HEK293 (cell line): ENCODE data around the gene FLRT2.

Source experiments
- CTCF ChIA-PET: fragments of 350-600 bp; formaldehyde crosslinking; extraction: SDS; loops from one replicate; lab custom pipeline; 2021; ENCODE audit warnings: antibody characterized with exemption; lab: Yijun Ruan, JAX
- POLR2A ChIA-PET: fragments of 300-600 bp; formaldehyde crosslinking; extraction: SDS; loops from one replicate; lab custom pipeline; 2020; ENCODE audit warnings: antibody characterized with exemption, inconsistent platforms; lab: Yijun Ruan, JAX
- H3K27ac ChIP-seq: fragments of 200-500 bp; sonication (Bioruptor generic); 2 replicates; pipeline ENCODE4 v1.5.1; 2014; ENCODE audit warnings: low read depth, low read length, control low read depth, inconsistent platforms; ENCODE audit errors: extremely low read depth
- H3K36me3 ChIP-seq, 2 experiments: fragments of 200-500 bp in 1 of 2; sonication (Bioruptor generic) in 1 of 2; 1 replicate in 1 of 2; 2 replicates in 1 of 2; pipeline ENCODE4 v1.5.1; 2014 to 2017; ENCODE audit warnings: inconsistent platforms in 2 of 2, low read length in 2 of 2; ENCODE audit not compliant: control insufficient read depth in 2 of 2, insufficient read depth in 1 of 2
- H3K4me1 ChIP-seq: fragments of 200-500 bp; sonication (Bioruptor generic); 2 replicates; pipeline ENCODE4 v1.5.1; 2014; ENCODE audit warnings: mild to moderate bottlenecking, low read length, inconsistent platforms; ENCODE audit not compliant: control insufficient read depth, insufficient read depth
- H3K4me3 ChIP-seq: 2 replicates; pipeline ENCODE4 v1.5.1; 2011; ENCODE audit warnings: low read depth, mild to moderate bottlenecking, control low read depth, low read length, moderate library complexity
- H3K9me3 ChIP-seq: fragments of 200-500 bp; sonication (Bioruptor generic); 2 replicates; pipeline ENCODE4 v1.5.1; 2014; ENCODE audit warnings: low read depth, low read length, inconsistent platforms; ENCODE audit not compliant: control insufficient read depth, insufficient read depth
- MZF1 ChIP-seq: fragments of 450-650 bp; formaldehyde crosslinking; IDR thresholded peaks from 2 replicates; pipeline ENCODE4 v1.5.1; 2017; ENCODE audit warnings: missing biosample characterization, missing genetic modification characterization, borderline replicate concordance
- YY1 ChIP-seq: fragments of 450-650 bp; formaldehyde crosslinking; IDR thresholded peaks from 2 replicates; pipeline ENCODE4 v1.5.1; 2018; ENCODE audit warnings: missing biosample characterization, missing genetic modification characterization
- ZFP3 ChIP-seq: fragments of 450-650 bp; formaldehyde crosslinking; IDR thresholded peaks from 2 replicates; pipeline ENCODE4 v1.5.1; 2016; ENCODE audit warnings: low read depth, missing biosample characterization, missing genetic modification characterization
- ZIC2 ChIP-seq: fragments of 450-650 bp; formaldehyde crosslinking; IDR thresholded peaks from 2 replicates; pipeline ENCODE4 v1.5.1; 2016; ENCODE audit warnings: missing biosample characterization, missing genetic modification characterization
- ZNF114 ChIP-seq: fragments of 450-650 bp; formaldehyde crosslinking; IDR thresholded peaks from 2 replicates; pipeline ENCODE4 v1.5.0; 2017; ENCODE audit warnings: missing biosample characterization, missing genetic modification characterization
- ZNF155 ChIP-seq: fragments of 450-650 bp; formaldehyde crosslinking; IDR thresholded peaks from 2 replicates; pipeline ENCODE4 v1.5.1; 2016; ENCODE audit warnings: missing biosample characterization, missing genetic modification characterization
- ZNF2 ChIP-seq: fragments of 450-650 bp; formaldehyde crosslinking; IDR thresholded peaks from 2 replicates; pipeline ENCODE4 v1.5.1; 2016; ENCODE audit warnings: missing biosample characterization, missing genetic modification characterization
- ZNF221 ChIP-seq: fragments of 450-650 bp; formaldehyde crosslinking; IDR thresholded peaks from 2 replicates; pipeline ENCODE4 v1.5.1; 2017; ENCODE audit warnings: missing biosample characterization, missing genetic modification characterization, borderline replicate concordance
- ZNF302 ChIP-seq: fragments of 450-650 bp; formaldehyde crosslinking; IDR thresholded peaks from 2 replicates; pipeline ENCODE4 v1.5.1; 2016; ENCODE audit warnings: missing biosample characterization, missing genetic modification characterization, low read depth
- ZNF311 ChIP-seq: fragments of 450-650 bp; formaldehyde crosslinking; IDR thresholded peaks from 2 replicates; pipeline ENCODE4 v1.5.1; 2017; ENCODE audit warnings: missing biosample characterization, missing genetic modification characterization, borderline replicate concordance
- ZNF529 ChIP-seq: fragments of 450-650 bp; formaldehyde crosslinking; IDR thresholded peaks from 2 replicates; pipeline ENCODE4 v1.5.1; 2017; ENCODE audit warnings: missing genetic modification characterization, missing biosample characterization; ENCODE audit not compliant: insufficient replicate concordance
- ZNF544 ChIP-seq: fragments of 450-650 bp; formaldehyde crosslinking; IDR thresholded peaks from 2 replicates; pipeline ENCODE4 v1.5.0; 2017; ENCODE audit warnings: missing biosample characterization, missing genetic modification characterization
- ZNF571 ChIP-seq: fragments of 450-650 bp; formaldehyde crosslinking; IDR thresholded peaks from 2 replicates; pipeline ENCODE4 v1.5.0; 2017; ENCODE audit warnings: missing biosample characterization, missing genetic modification characterization
- ZNF654 ChIP-seq: fragments of 450-650 bp; formaldehyde crosslinking; IDR thresholded peaks from 2 replicates; pipeline ENCODE4 v1.5.1; 2016; ENCODE audit warnings: low read depth, missing biosample characterization, missing genetic modification characterization
- ZNF777 ChIP-seq: fragments of 450-650 bp; formaldehyde crosslinking; IDR thresholded peaks from 2 replicates; pipeline ENCODE4 v1.5.1; 2017; ENCODE audit warnings: missing biosample characterization, missing genetic modification characterization, borderline replicate concordance
- TF ChIP-seq, protein P1 (sequence below): fragments of 450-650 bp; formaldehyde crosslinking; IDR thresholded peaks from 2 replicates; pipeline ENCODE4 v1.5.1; 2016; ENCODE audit warnings: missing biosample characterization, missing genetic modification characterization, low read depth
- TF ChIP-seq, protein P2 (sequence below): fragments of 450-650 bp; formaldehyde crosslinking; IDR thresholded peaks from 2 replicates; pipeline ENCODE4 v1.5.1; 2016; ENCODE audit warnings: missing biosample characterization, missing genetic modification characterization
- TF ChIP-seq, protein P3 (sequence below): fragments of 450-650 bp; formaldehyde crosslinking; IDR thresholded peaks from 2 replicates; pipeline ENCODE4 v1.5.1; 2016; ENCODE audit warnings: missing biosample characterization, missing genetic modification characterization
- TF ChIP-seq, protein P4 (sequence below): fragments of 450-650 bp; formaldehyde crosslinking; IDR thresholded peaks from 2 replicates; pipeline ENCODE4 v1.5.1; 2016; ENCODE audit warnings: missing biosample characterization, missing genetic modification characterization

Gene FLRT2

DNA sequence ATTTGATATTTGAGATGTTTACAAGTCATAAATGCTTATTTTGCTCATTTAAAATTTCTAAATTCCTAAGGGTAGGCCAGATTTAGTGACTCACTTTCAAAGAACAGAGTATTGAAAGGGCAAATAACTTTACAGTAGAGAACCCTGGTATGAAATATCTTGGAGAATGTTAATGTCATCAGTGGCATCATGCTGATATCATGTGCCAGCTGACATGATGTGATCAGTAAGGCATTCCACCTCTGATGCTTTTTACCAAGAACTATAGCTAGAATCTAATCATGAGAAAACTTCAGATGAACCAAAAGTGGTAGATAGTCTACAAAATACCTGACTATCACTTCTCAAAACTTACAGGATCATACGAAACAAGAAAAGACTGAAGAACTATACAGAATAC is 2.9 kb upstream of the FLRT2 start (continued):
- TF ChIP-seq, protein P1, sequence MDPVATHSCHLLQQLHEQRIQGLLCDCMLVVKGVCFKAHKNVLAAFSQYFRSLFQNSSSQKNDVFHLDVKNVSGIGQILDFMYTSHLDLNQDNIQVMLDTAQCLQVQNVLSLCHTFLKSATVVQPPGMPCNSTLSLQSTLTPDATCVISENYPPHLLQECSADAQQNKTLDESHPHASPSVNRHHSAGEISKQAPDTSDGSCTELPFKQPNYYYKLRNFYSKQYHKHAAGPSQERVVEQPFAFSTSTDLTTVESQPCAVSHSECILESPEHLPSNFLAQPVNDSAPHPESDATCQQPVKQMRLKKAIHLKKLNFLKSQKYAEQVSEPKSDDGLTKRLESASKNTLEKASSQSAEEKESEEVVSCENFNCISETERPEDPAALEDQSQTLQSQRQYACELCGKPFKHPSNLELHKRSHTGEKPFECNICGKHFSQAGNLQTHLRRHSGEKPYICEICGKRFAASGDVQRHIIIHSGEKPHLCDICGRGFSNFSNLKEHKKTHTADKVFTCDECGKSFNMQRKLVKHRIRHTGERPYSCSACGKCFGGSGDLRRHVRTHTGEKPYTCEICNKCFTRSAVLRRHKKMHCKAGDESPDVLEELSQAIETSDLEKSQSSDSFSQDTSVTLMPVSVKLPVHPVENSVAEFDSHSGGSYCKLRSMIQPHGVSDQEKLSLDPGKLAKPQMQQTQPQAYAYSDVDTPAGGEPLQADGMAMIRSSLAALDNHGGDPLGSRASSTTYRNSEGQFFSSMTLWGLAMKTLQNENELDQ (tag by site-specific recombination), result no peak
- TF ChIP-seq ZNF571 (tag by site-specific recombination) (no peak), ZNF114 (no peak), ZNF529 (no peak), ZNF544 (tag by site-specific recombination) (no peak), ZNF302 (no peak), ZIC2 (no peak), MZF1 (tag by site-specific recombination) (no peak), ZNF777 (tag by site-specific recombination) (no peak), ZNF155 (tag by site-specific recombination) (no peak)
- TF ChIP-seq, all 188 proteins: peak for 0

DNA sequence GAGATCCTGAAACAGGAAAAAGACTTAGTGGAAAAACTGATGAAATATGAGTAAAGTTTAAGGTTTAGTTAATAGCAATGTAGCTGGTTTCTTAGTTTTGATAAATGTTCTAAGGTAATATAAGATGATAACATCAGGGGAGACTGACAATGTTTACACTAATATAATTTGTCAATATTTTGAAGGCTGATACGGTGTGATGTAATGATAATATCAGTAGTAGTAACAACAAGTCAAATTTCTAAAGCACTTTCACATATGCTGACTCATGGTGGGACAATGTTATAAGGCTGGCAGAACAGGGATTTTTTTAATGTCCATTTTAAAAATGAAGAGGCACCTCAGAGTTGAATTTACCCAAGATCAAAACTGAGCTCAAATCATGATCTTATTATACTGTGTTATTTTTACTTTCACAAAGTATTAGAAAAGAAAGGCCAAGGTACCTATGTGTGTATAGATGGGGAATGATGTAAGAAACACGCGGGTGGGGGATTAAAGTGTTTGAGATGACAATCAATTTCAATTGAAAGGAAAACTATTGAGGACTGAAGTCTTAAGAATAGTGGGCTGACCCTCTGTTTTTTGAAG is 2.4 kb upstream of the FLRT2 start:
- Histone ChIP-seq H3K4me1 (peaks cover 13% of the 10 kb centered on the region), H3K4me3 (no peak overlapping the region), H3K36me3 (no peaks in the 10 kb centered on the region), H3K27ac (no peak overlapping the region), H3K9me3 (no peaks in the 10 kb centered on the region)
- TF ChIP-seq ZFP3 (tag by site-specific recombination) (no peak), ZNF311 (tag by site-specific recombination) (no peak), YY1 (tag by site-specific recombination) (no peak), ZNF221 (no peak), ZNF2 (no peak), ZNF654 (tag by site-specific recombination) (no peak), ZNF544 (tag by site-specific recombination) (no peak)
- TF ChIP-seq, protein P2, sequence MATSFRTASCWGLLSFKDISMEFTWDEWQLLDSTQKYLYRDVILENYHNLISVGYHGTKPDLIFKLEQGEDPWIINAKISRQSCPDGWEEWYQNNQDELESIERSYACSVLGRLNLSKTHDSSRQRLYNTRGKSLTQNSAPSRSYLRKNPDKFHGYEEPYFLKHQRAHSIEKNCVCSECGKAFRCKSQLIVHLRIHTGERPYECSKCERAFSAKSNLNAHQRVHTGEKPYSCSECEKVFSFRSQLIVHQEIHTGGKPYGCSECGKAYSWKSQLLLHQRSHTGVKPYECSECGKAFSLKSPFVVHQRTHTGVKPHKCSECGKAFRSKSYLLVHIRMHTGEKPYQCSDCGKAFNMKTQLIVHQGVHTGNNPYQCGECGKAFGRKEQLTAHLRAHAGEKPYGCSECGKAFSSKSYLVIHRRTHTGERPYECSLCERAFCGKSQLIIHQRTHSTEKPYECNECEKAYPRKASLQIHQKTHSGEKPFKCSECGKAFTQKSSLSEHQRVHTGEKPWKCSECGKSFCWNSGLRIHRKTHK (tag by site-specific recombination), result no peak
- TF ChIP-seq, protein P3, sequence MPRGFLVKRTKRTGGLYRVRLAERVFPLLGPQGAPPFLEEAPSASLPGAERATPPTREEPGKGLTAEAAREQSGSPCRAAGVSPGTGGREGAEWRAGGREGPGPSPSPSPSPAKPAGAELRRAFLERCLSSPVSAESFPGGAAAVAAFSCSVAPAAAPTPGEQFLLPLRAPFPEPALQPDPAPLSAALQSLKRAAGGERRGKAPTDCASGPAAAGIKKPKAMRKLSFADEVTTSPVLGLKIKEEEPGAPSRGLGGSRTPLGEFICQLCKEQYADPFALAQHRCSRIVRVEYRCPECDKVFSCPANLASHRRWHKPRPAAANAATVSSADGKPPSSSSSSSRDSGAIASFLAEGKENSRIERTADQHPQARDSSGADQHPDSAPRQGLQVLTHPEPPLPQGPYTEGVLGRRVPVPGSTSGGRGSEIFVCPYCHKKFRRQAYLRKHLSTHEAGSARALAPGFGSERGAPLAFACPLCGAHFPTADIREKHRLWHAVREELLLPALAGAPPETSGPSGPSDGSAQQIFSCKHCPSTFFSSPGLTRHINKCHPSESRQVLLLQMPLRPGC, result no peak
- TF ChIP-seq, protein P4, sequence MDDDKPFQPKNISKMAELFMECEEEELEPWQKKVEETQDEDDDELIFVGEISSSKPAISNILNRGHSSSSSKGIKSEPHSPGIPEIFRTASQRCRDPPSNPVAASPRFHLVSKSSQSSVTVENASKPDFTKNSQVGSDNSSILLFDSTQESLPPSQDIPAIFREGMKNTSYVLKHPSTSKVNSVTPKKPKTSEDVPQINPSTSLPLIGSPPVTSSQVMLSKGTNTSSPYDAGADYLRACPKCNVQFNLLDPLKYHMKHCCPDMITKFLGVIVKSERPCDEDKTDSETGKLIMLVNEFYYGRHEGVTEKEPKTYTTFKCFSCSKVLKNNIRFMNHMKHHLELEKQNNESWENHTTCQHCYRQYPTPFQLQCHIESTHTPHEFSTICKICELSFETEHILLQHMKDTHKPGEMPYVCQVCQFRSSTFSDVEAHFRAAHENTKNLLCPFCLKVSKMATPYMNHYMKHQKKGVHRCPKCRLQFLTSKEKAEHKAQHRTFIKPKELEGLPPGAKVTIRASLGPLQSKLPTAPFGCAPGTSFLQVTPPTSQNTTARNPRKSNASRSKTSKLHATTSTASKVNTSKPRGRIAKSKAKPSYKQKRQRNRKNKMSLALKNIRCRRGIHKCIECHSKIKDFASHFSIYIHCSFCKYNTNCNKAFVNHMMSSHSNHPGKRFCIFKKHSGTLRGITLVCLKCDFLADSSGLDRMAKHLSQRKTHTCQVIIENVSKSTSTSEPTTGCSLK (tag by site-specific recombination), result no peak
- POLR2A ChIA-PET, result no interaction called here
- CTCF ChIA-PET, result interaction anchor here (0.7 to 1.2 kb wide), 8 partner anchors 10 to 1005 kb away, joined by 3 to 4 read pairs (median 3); no protein-coding TSS in a partner anchor
